ENCODE measurements around the gene PASK.

The PASK gene

GRCh38 chr2:241180495-241180894, 31.2 kb upstream of the PASK start:
- no peak for DNase-seq

DNA sequence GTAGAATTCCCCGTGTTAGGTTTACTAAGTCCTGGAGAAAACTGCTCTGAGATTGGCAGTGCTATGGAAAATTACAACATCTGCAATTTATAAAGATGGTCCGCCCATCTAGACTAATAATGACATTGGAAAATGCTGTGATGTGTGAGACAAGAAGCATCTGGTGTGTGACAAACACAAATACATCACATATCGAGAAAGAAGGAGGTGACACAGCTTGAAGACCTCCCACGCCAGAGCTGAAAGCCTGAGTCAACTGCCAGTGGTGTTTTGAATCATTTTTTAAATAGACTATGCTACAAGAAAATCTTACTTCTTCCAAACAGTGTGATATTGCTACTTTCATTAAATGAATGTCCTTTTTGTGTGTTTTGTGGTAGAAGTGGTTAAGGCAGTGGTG, 30.6 kb upstream of the PASK start:
- DNase-seq, result peak in 1 of 51 donors; percentile 18

DNA sequence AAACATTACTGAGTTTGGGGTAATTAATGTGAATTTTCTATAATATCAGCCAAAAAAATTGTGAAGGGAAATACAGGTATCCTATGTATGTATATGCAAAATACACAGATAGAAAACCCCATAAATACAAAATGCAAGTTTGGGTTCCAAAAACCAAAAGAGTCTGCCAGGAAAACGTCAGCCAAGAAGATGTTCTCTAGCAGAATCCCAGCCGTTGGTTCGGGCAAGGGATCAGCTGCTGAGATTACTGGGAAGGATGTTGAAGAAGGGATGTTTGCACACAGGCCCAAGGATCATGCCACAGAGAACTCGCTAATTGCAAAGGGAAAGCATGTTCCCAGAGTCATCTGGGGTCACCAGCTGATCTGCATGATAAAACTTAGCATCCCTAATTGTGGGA, 29.7 kb upstream of the PASK start:
- no peak for DNase-seq

- no peak for DNase-seq
These were observed 28.5 kb upstream of the PASK start for GRCh38 chr2:241177526-241178334.

DNA sequence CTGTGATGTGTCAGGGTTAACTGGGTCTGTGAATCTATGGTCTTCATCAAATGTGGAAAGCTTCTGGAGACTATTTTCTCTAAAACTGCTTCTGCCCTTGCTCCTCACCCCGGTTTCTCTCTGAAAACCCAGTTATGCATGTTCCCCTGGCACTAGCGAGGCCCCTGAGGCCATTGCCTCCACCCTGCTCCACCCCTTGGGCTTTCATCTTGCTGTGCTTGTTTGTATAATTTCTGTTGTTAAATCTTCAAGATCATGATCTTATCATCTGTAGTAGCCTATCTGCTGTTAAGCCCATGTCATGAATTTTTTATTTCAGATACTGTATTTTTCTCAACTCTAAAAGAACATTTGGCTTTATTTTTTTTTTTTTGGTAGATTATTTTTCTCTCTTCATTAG, 24.3 kb upstream of the PASK start:
- DNase-seq, result no peak

- no peak for DNase-seq
These were observed 19.1 kb upstream of the PASK start for GRCh38 chr2:241168366-241168765.

GRCh38 chr2:241163601-241164118, 14.4 kb upstream of the PASK start:
- DNase-seq, result no peak

DNA sequence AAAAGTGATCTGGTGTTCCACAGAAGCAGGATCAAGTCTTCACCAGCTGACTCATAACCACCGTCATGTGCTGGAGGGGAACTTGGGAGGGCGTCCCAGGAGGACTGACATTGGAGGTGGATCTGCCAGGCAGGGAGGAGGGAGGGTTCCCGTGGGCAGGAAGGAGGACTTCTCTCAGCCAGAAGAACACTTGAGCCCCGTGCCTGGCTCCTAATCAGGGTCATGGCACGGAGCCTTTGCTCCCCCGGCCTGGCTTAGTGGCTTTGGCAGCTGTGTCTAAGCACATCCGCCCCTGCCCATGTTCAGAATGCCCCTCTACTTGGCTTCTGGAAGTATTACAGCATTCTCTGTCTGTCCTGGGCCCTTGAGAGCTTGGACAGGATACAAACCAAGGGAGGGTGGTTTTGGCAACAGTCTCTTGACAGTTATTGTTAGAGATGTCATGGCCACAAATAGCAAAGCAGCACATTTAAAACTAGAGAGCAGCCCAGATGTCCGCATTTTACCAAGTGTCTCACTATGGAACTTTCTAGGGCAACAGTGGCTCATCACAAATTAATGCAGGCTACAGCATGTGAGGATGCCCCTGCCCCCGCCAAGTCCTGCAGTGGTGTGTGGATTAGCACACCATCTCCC, 12.5 kb upstream of the PASK start:
- peak in 38 of 51 donors; percentile 3 to 73 (median 37) for DNase-seq

GRCh38 chr2:241160318-241160717, 11.0 kb upstream of the PASK start:
- DNase-seq, result no peak

- no peak for DNase-seq
These were observed 9.8 kb upstream of the PASK start for GRCh38 chr2:241159116-241159515.

- no peak for DNase-seq
These were observed 9.3 kb upstream of the PASK start for GRCh38 chr2:241158546-241158900.

DNA sequence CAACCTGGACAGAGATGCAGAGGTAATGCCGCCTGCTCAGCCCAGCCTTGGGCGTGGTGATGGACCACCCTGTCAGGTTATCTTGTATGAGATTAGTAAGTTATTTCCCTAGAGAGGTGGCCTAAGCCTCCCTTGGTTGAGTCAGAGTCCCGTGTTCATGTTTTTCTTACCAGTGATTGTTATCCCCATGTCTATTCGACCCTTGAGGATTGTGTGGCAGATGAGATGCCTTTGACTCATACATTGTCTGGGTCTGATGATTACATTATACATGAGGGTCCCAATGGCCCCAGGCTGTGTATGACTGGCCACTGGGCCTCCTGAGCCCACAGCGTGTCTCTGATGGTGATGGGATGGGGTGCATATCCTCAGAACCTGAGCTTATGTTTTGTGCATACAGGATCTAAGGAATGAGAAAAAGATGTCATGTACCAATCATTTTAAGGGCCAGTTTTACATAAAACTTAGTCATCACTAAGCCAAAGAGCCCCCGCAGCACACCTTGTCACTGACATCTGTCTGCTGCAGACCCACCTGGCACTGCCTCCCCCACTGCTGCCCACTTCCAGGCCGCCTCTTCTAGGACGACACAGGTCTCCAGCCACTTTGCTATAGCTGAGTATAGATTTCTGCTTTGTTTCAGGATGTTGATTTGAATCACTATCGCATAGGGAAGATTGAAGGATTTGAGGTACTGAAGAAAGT, 8.7 kb upstream of the PASK start:
- no peak for DNase-seq

DNA sequence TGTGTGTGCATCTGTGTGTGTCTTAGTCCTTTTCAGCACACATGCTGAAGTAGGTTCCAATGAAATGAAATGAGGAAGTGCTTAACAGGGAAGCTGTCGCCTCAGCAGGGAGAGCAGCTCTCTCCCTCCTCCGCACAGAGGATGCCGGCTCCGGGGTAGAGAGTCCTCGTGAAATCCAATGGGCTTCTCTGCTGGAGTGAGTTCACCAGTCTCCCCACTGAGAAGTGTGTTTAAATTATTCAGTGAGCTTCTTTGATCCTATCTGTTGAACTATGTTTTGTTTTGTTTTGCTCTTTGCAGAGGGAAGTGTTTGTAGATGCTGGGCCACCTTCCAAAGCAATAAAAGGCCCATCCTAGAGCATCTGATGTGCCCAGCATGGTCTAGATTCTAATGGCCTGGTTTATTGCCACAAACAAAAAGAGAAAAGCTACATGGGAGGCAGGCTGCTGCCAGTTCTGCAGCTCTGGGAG, 7.7 kb upstream of the PASK start:
- peak in 2 of 51 donors; percentile 18 to 23 for DNase-seq

DNA sequence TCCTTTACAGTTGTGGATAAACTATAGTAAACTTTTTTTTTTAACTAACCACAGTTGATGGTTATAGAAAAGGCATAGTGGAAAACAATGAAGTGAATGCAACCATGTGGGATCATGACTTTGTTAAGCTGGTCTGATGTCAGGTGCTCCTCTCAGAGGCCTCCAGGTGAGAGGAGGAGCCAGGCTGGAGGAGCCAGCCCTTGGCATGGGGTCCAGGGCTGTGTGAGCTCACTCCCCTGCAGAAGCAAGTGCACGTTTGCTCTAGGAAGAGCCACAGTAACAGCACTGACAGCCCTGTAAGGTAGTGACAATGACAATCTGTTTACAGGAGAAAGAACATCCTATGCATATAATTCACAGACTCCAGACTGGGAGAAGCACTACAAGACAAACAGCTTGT, 6.7 kb upstream of the PASK start:
- DNase-seq, result no peak

DNA sequence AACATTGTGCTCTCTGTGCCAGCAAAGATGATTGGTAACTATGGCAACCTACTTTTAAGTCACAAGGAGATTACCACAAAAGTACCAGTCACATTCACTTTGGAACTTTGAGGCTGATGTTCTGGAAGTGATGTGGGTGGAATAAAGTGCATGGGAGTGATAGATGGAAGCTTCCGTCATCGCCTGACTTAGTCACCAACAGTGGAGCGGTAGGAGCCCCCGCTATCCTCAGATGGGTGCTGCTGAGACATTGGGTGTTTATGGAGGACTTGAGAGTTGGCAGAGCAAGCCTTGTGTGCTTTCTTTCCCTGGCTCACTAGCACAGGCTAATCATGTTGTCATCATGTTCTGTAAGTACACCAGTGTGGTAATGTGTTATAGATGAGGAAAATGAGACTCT, 5.6 kb upstream of the PASK start:
- DNase-seq, result peak in 3 of 51 donors; percentile 26 to 55 (median 54)

- DNase-seq, result no peak
These were observed 4.3 kb upstream of the PASK start for GRCh38 chr2:241153616-241154015.

GRCh38 chr2:241151934-241152660, 2.8 kb upstream of the PASK start:
- DNase-seq, result no peak

- peak in 22 of 51 donors; percentile 35 to 77 (median 62) for DNase-seq
These were observed 1.6 kb upstream of the PASK start for GRCh38 chr2:241150660-241151530.

DNA sequence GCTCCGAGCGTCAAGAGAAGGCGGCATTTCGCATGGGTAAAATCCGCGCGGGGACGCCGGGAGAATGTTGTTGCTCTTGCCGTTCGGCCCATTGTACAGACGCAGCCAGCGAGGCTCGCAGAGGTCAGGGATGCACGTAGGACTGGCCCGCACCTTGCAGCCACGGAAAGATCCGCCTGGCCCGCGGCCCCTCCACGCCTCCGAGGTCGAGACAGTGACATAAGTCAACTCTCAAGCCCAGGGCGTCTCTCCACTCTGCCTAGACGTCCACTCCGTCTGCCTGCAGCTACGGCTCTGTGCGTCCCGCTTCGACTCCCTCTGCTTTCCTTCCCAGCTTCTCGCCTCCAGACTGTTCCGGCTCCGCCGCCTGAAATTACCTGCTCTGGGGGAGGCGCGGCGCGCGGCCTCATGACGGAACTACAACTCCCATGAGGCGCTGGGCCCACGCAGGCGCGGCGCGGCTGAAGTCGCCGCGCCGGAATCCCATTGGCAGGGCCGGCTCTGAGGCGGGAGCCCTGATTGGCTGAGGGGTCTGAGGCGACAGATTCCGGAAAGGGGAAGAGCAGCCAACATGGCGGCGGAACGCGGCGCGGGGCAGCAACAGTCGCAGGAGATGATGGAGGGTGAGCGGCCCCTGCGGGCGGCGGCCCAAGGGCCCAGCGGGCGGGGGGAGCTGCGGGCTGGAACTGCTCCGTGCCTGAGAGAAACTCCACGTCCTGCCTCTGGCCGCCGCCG, 820 bp upstream of the PASK start, which contains the start of gene PPP1R7:
Gene PPP1R7 (plus strand): TSS at position 543 of the 735 bp plus-strand sequence. CDS start 29 bp downstream, at position 572.
- peak; percentile 60 to 96 (median 91) for DNase-seq

DNA sequence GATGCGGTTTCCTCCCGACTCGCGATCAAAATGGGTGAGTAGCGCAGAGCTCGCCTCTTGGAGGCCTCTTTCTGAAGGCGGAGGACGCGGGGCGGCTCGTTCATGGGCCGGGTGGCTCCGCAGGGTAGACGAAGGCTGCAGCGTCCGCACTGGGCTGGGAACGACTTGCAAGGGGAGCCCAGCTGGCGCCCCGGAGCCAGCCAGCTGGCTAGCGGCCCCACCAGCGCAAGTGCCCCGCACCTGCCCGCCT, 328 bp upstream of the PASK start:
- no peak for DNase-seq

All from hypothalamus (tissue), 51 donors.